Neural progenitor cell (in vitro differentiated cells): ENCODE data around the gene DIRAS1. TPM values are rescaled to one million over a fixed set of nuclear protein-coding genes. Genes with fewer than 3 reads are reported as not detected.

Experiments
- DNase-seq: peaks from one replicate; pipeline ENCODE4 v3.0.0-alpha.2; 2016; ENCODE audit warnings: low spot score
- H2AFZ ChIP-seq: fragments of 200-600 bp; sonication (generic); replicated peaks from 2 replicates; pipeline ENCODE4 v1.6.1; 2016; ENCODE audit warnings: antibody characterized with exemption
- H3F3A ChIP-seq: fragments of 200-600 bp; sonication (generic); 2 replicates; pipeline ENCODE4 v1.6.1; 2016; ENCODE audit warnings: antibody characterized with exemption, low read depth
- H3K27ac ChIP-seq: fragments of 200-600 bp; sonication (generic); 2 replicates; pipeline ENCODE4 v1.5.1; 2016; ENCODE audit warnings: mild to moderate bottlenecking
- H3K27me3 ChIP-seq: fragments of 200-600 bp; sonication (generic); 2 replicates; pipeline ENCODE4 v1.6.1; 2016; ENCODE audit warnings: mild to moderate bottlenecking, moderate library complexity
- H3K36me3 ChIP-seq: fragments of 200-600 bp; sonication (generic); 2 replicates; pipeline ENCODE4 v1.5.1; 2016
- H3K4me1 ChIP-seq: fragments of 200-600 bp; sonication (generic); 2 replicates; pipeline ENCODE4 v1.6.1; 2016; ENCODE audit warnings: mixed run types
- H3K4me2 ChIP-seq: fragments of 200-600 bp; sonication (generic); 2 replicates; pipeline ENCODE4 v1.6.1; 2016
- H3K4me3 ChIP-seq: fragments of 200-600 bp; sonication (generic); 2 replicates; pipeline ENCODE4 v1.5.1; 2016
- H3K79me2 ChIP-seq: fragments of 200-600 bp; sonication (generic); 2 replicates; pipeline ENCODE4 v1.6.1; 2016; ENCODE audit warnings: low read depth
- H3K9ac ChIP-seq: fragments of 200-600 bp; sonication (generic); 2 replicates; pipeline ENCODE4 v1.6.1; 2016
- H3K9me3 ChIP-seq: fragments of 200-600 bp; sonication (generic); 2 replicates; pipeline ENCODE4 v1.5.1; 2016; ENCODE audit warnings: low read depth
- H4K20me1 ChIP-seq: fragments of 200-600 bp; sonication (generic); 2 replicates; pipeline ENCODE4 v1.6.1; 2016; ENCODE audit warnings: low read depth
- H3K27ac Mint-ChIP-seq: 3 replicates; pipeline ENCODE4 v1.8.0; 2021; ENCODE audit warnings: mixed read lengths
- H3K27me3 Mint-ChIP-seq: 2 replicates; pipeline ENCODE4 v1.8.0; 2022; ENCODE audit warnings: low read depth, mild to moderate bottlenecking, inconsistent platforms, moderate library complexity, mixed read lengths; ENCODE audit not compliant: insufficient read depth
- H3K36me3 Mint-ChIP-seq: 3 replicates; pipeline ENCODE4 v1.8.0; 2021; ENCODE audit warnings: mixed read lengths
- H3K4me1 Mint-ChIP-seq: 3 replicates; pipeline ENCODE4 v1.8.0; 2021; ENCODE audit warnings: mixed read lengths
- H3K4me3 Mint-ChIP-seq: 3 replicates; pipeline ENCODE4 v1.8.0; 2021; ENCODE audit warnings: mild to moderate bottlenecking, moderate library complexity, mixed read lengths
- H3K9me3 Mint-ChIP-seq: 3 replicates; pipeline ENCODE4 v1.8.0; 2020; ENCODE audit warnings: mixed read lengths
- CTCF ChIP-seq: fragments of 200-600 bp; sonication (generic); IDR thresholded peaks from 2 replicates; pipeline ENCODE4 v1.5.1; 2017; ENCODE audit warnings: antibody characterized with exemption, mild to moderate bottlenecking
- EZH2 ChIP-seq: fragments of 200-600 bp; sonication (generic); IDR thresholded peaks from 2 replicates; pipeline ENCODE4 v1.6.1; 2017; ENCODE audit warnings: antibody characterized with exemption, mild to moderate bottlenecking, moderate library complexity
- EZH2phosphoT487 ChIP-seq: fragments of 200-600 bp; sonication (generic); IDR thresholded peaks from 2 replicates; pipeline ENCODE4 v1.6.1; 2017; ENCODE audit warnings: antibody characterized with exemption
- total RNA-seq: library from RNA; depleted of rRNA; stranded (reverse); fragments of >200 nt; gene quantifications from 2 replicates; pipeline ENCODE4 v1.2.3, GENCODE V29; 2015; ENCODE audit warnings: low replicate concordance

DIRAS1 gene
- total RNA-seq: 2.7 and 4.2 TPM in 2 replicates

- Histone ChIP-seq H4K20me1 (peaks cover 23% of the 10 kb centered on the region), H3K36me3 (no peaks in the 10 kb centered on the region), H3K4me1 (peaks cover 15% of the 10 kb centered on the region), H3K27ac (no peak within 1 kb of the TSS), H2AFZ (no peak within 1 kb of the TSS), H3K9ac (no peak within 1 kb of the TSS), H3F3A (peaks cover 21% of the 10 kb centered on the region), H3K4me2 (peak within 1 kb of the TSS; percentile 93), H3K27me3 (peaks cover 42% of the 10 kb centered on the region), H3K79me2 (no peaks in the 10 kb centered on the region), H3K9me3 (no peaks in the 10 kb centered on the region), H3K4me3 (peak within 1 kb of the TSS; percentile 57)
- H3K27me3 Mint-ChIP-seq: peaks cover 23% of the 10 kb centered on the region
- peaks cover 13% of the 10 kb centered on the region for H3K4me1 Mint-ChIP-seq
- DNase-seq: peak; percentile 60
- H3K4me3 Mint-ChIP-seq: peak within 1 kb of the TSS; percentile 87
- peaks cover 7% of the 10 kb centered on the region for H3K36me3 Mint-ChIP-seq
- peak within 1 kb of the TSS; percentile 63 for H3K27ac Mint-ChIP-seq
- TF ChIP-seq EZH2phosphoT487 (no peak), EZH2 (no peak), CTCF (no peak)
- no peaks in the 10 kb centered on the region for H3K9me3 Mint-ChIP-seq
Observed at GRCh38 chr19:2720777-2721569, at the start of gene DIRAS1. TSS of gene DIRAS1 (minus strand) at chr19:2721372. CDS start at chr19:2717806, 3,566 bp downstream.

GRCh38 chr19:2770055-2771013, 49.2 kb upstream of the DIRAS1 start:
- H3K79me2 ChIP-seq: peaks cover 58% of the 10 kb centered on the region
- Mint-ChIP-seq H3K4me3 (no peak overlapping the region), H3K27ac (no peak overlapping the region), H3K27me3 (no peaks in the 10 kb centered on the region), H3K4me1 (peaks cover 9% of the 10 kb centered on the region), H3K9me3 (no peaks in the 10 kb centered on the region), H3K36me3 (peaks cover 4% of the 10 kb centered on the region)
- H3K4me1 ChIP-seq: no peaks in the 10 kb centered on the region
- no peak overlapping the region for H3K27ac ChIP-seq
- H2AFZ ChIP-seq: no peak overlapping the region
- H3K9ac ChIP-seq: no peak overlapping the region
- no peaks in the 10 kb centered on the region for H3K36me3 ChIP-seq
- H3K4me3 ChIP-seq: no peak overlapping the region
- no peak for DNase-seq
- no peaks in the 10 kb centered on the region for H3K9me3 ChIP-seq
- H3K27me3 ChIP-seq: no peaks in the 10 kb centered on the region
- no peak for TF ChIP-seq EZH2phosphoT487
- TF ChIP-seq CTCF: no peak
- TF ChIP-seq EZH2: no peak
- H3K4me2 ChIP-seq: no peak overlapping the region
- H4K20me1 ChIP-seq: peaks cover 57% of the 10 kb centered on the region
- H3F3A ChIP-seq: no peaks in the 10 kb centered on the region

GRCh38 chr19:2769218-2769617, 48.0 kb upstream of the DIRAS1 start:
- H3F3A ChIP-seq: no peaks in the 10 kb centered on the region
- no peaks in the 10 kb centered on the region for H3K9me3 Mint-ChIP-seq
- H4K20me1 ChIP-seq: peaks cover 47% of the 10 kb centered on the region
- no peak overlapping the region for H3K9ac ChIP-seq
- H3K27ac Mint-ChIP-seq: no peak overlapping the region
- no peaks in the 10 kb centered on the region for H3K4me1 ChIP-seq
- H3K4me2 ChIP-seq: no peak overlapping the region
- H3K4me3 ChIP-seq: no peak overlapping the region
- no peak for DNase-seq
- TF ChIP-seq CTCF (no peak), EZH2phosphoT487 (no peak), EZH2 (no peak)
- H2AFZ ChIP-seq: no peak overlapping the region
- H3K27me3 ChIP-seq: no peaks in the 10 kb centered on the region
- H3K36me3 Mint-ChIP-seq: no peaks in the 10 kb centered on the region
- H3K9me3 ChIP-seq: no peaks in the 10 kb centered on the region
- peaks cover 6% of the 10 kb centered on the region for H3K4me1 Mint-ChIP-seq
- H3K27ac ChIP-seq: no peak overlapping the region
- H3K36me3 ChIP-seq: no peaks in the 10 kb centered on the region
- peaks cover 47% of the 10 kb centered on the region for H3K79me2 ChIP-seq
- no peaks in the 10 kb centered on the region for H3K27me3 Mint-ChIP-seq
- H3K4me3 Mint-ChIP-seq: no peak overlapping the region
